Neural progenitor cell (in vitro differentiated cells): Measurements from ENCODE around the gene KISS1. TPM values are rescaled to one million over a fixed set of nuclear protein-coding genes. Genes with fewer than 3 reads are reported as not detected.

Source experiments
- DNase-seq: peaks from one replicate; pipeline ENCODE4 v3.0.0-alpha.2; 2016; ENCODE audit warnings: low spot score
- H2AFZ ChIP-seq: fragments of 200-600 bp; sonication (generic); replicated peaks from 2 replicates; pipeline ENCODE4 v1.6.1; 2016; ENCODE audit warnings: antibody characterized with exemption
- H3F3A ChIP-seq: fragments of 200-600 bp; sonication (generic); 2 replicates; pipeline ENCODE4 v1.6.1; 2016; ENCODE audit warnings: antibody characterized with exemption, low read depth
- H3K27ac ChIP-seq: fragments of 200-600 bp; sonication (generic); 2 replicates; pipeline ENCODE4 v1.5.1; 2016; ENCODE audit warnings: mild to moderate bottlenecking
- H3K27me3 ChIP-seq: fragments of 200-600 bp; sonication (generic); 2 replicates; pipeline ENCODE4 v1.6.1; 2016; ENCODE audit warnings: mild to moderate bottlenecking, moderate library complexity
- H3K36me3 ChIP-seq: fragments of 200-600 bp; sonication (generic); 2 replicates; pipeline ENCODE4 v1.5.1; 2016
- H3K4me1 ChIP-seq: fragments of 200-600 bp; sonication (generic); 2 replicates; pipeline ENCODE4 v1.6.1; 2016; ENCODE audit warnings: mixed run types
- H3K4me2 ChIP-seq: fragments of 200-600 bp; sonication (generic); 2 replicates; pipeline ENCODE4 v1.6.1; 2016
- H3K4me3 ChIP-seq: fragments of 200-600 bp; sonication (generic); 2 replicates; pipeline ENCODE4 v1.5.1; 2016
- H3K79me2 ChIP-seq: fragments of 200-600 bp; sonication (generic); 2 replicates; pipeline ENCODE4 v1.6.1; 2016; ENCODE audit warnings: low read depth
- H3K9ac ChIP-seq: fragments of 200-600 bp; sonication (generic); 2 replicates; pipeline ENCODE4 v1.6.1; 2016
- H3K9me3 ChIP-seq: fragments of 200-600 bp; sonication (generic); 2 replicates; pipeline ENCODE4 v1.5.1; 2016; ENCODE audit warnings: low read depth
- H4K20me1 ChIP-seq: fragments of 200-600 bp; sonication (generic); 2 replicates; pipeline ENCODE4 v1.6.1; 2016; ENCODE audit warnings: low read depth
- H3K27ac Mint-ChIP-seq: 3 replicates; pipeline ENCODE4 v1.8.0; 2021; ENCODE audit warnings: mixed read lengths
- H3K27me3 Mint-ChIP-seq: 2 replicates; pipeline ENCODE4 v1.8.0; 2022; ENCODE audit warnings: low read depth, mild to moderate bottlenecking, inconsistent platforms, moderate library complexity, mixed read lengths; ENCODE audit not compliant: insufficient read depth
- H3K36me3 Mint-ChIP-seq: 3 replicates; pipeline ENCODE4 v1.8.0; 2021; ENCODE audit warnings: mixed read lengths
- H3K4me1 Mint-ChIP-seq: 3 replicates; pipeline ENCODE4 v1.8.0; 2021; ENCODE audit warnings: mixed read lengths
- H3K4me3 Mint-ChIP-seq: 3 replicates; pipeline ENCODE4 v1.8.0; 2021; ENCODE audit warnings: mild to moderate bottlenecking, moderate library complexity, mixed read lengths
- H3K9me3 Mint-ChIP-seq: 3 replicates; pipeline ENCODE4 v1.8.0; 2020; ENCODE audit warnings: mixed read lengths
- CTCF ChIP-seq: fragments of 200-600 bp; sonication (generic); IDR thresholded peaks from 2 replicates; pipeline ENCODE4 v1.5.1; 2017; ENCODE audit warnings: antibody characterized with exemption, mild to moderate bottlenecking
- EZH2 ChIP-seq: fragments of 200-600 bp; sonication (generic); IDR thresholded peaks from 2 replicates; pipeline ENCODE4 v1.6.1; 2017; ENCODE audit warnings: antibody characterized with exemption, mild to moderate bottlenecking, moderate library complexity
- EZH2phosphoT487 ChIP-seq: fragments of 200-600 bp; sonication (generic); IDR thresholded peaks from 2 replicates; pipeline ENCODE4 v1.6.1; 2017; ENCODE audit warnings: antibody characterized with exemption
- total RNA-seq: library from RNA; depleted of rRNA; stranded (reverse); fragments of >200 nt; gene quantifications from 2 replicates; pipeline ENCODE4 v1.2.3, GENCODE V29; 2015; ENCODE audit warnings: low replicate concordance

Gene KISS1
- total RNA-seq, 1 donor from 2014 or later, result not detected

GRCh38 chr1:204222006-204222763 is 25.9 kb upstream of the KISS1 start:
- H3K27me3 ChIP-seq, result no peaks in the 10 kb centered on the region
- H3F3A ChIP-seq, result no peaks in the 10 kb centered on the region
- H3K27ac Mint-ChIP-seq, result no peak overlapping the region
- no peak overlapping the region for H3K4me2 ChIP-seq
- no peaks in the 10 kb centered on the region for H4K20me1 ChIP-seq
- DNase-seq, result no peak
- H3K27me3 Mint-ChIP-seq, result no peaks in the 10 kb centered on the region
- H3K9me3 Mint-ChIP-seq, result no peaks in the 10 kb centered on the region
- TF ChIP-seq CTCF (no peak), EZH2phosphoT487 (no peak), EZH2 (no peak)
- H2AFZ ChIP-seq, result no peak overlapping the region
- H3K4me1 Mint-ChIP-seq, result peaks cover 3% of the 10 kb centered on the region
- no peaks in the 10 kb centered on the region for H3K4me1 ChIP-seq
- H3K4me3 ChIP-seq, result no peak overlapping the region
- H3K79me2 ChIP-seq, result no peaks in the 10 kb centered on the region
- H3K9me3 ChIP-seq, result no peaks in the 10 kb centered on the region
- no peak overlapping the region for H3K4me3 Mint-ChIP-seq
- H3K36me3 Mint-ChIP-seq, result peaks cover 6% of the 10 kb centered on the region
- H3K36me3 ChIP-seq, result no peaks in the 10 kb centered on the region
- H3K27ac ChIP-seq, result no peak overlapping the region
- H3K9ac ChIP-seq, result no peak overlapping the region

GRCh38 chr1:204221271-204221670 is 25.0 kb upstream of the KISS1 start:
- TF ChIP-seq EZH2phosphoT487 (no peak), EZH2 (no peak), CTCF (no peak)
- Histone ChIP-seq H3F3A (no peaks in the 10 kb centered on the region), H3K4me1 (no peaks in the 10 kb centered on the region), H3K9ac (no peak overlapping the region), H3K79me2 (no peaks in the 10 kb centered on the region), H3K27ac (no peak overlapping the region), H3K27me3 (no peaks in the 10 kb centered on the region), H2AFZ (no peak overlapping the region), H4K20me1 (no peaks in the 10 kb centered on the region), H3K36me3 (no peaks in the 10 kb centered on the region), H3K9me3 (no peaks in the 10 kb centered on the region), H3K4me2 (no peak overlapping the region), H3K4me3 (no peak overlapping the region)
- H3K27ac Mint-ChIP-seq, result no peak overlapping the region
- no peak overlapping the region for H3K4me3 Mint-ChIP-seq
- no peaks in the 10 kb centered on the region for H3K9me3 Mint-ChIP-seq
- H3K27me3 Mint-ChIP-seq, result no peaks in the 10 kb centered on the region
- peaks cover 6% of the 10 kb centered on the region for H3K36me3 Mint-ChIP-seq
- peak; percentile 9 for DNase-seq
- peaks cover 3% of the 10 kb centered on the region for H3K4me1 Mint-ChIP-seq

- Histone ChIP-seq H3K79me2 (no peaks in the 10 kb centered on the region), H3K4me3 (no peak overlapping the region), H3K36me3 (no peaks in the 10 kb centered on the region), H3K27ac (no peak overlapping the region), H4K20me1 (no peaks in the 10 kb centered on the region), H3K9me3 (no peaks in the 10 kb centered on the region), H3K4me2 (no peak overlapping the region), H2AFZ (no peak overlapping the region), H3K4me1 (no peaks in the 10 kb centered on the region), H3K9ac (no peak overlapping the region), H3K27me3 (peaks cover 4% of the 10 kb centered on the region), H3F3A (no peaks in the 10 kb centered on the region)
- TF ChIP-seq CTCF, result no peak
- no peak for TF ChIP-seq EZH2phosphoT487
- TF ChIP-seq EZH2, result no peak
- H3K4me1 Mint-ChIP-seq, result peaks cover 3% of the 10 kb centered on the region
- H3K9me3 Mint-ChIP-seq, result no peaks in the 10 kb centered on the region
- H3K36me3 Mint-ChIP-seq, result peaks cover 6% of the 10 kb centered on the region
- DNase-seq, result no peak
- H3K4me3 Mint-ChIP-seq, result no peak overlapping the region
- H3K27ac Mint-ChIP-seq, result no peak overlapping the region
- H3K27me3 Mint-ChIP-seq, result no peaks in the 10 kb centered on the region
These were observed 23.8 kb upstream of the KISS1 start for GRCh38 chr1:204219971-204220616.
